H1 (cell line): ENCODE data around the gene TPP1. TPM values are rescaled to one million over a fixed set of nuclear protein-coding genes. Genes with fewer than 3 reads are reported as not detected.

Source experiments
- CTCF ChIA-PET: fragments of 300-600 bp; sonication (Branson Sonifier 250); formaldehyde crosslinking; loops from one replicate; lab custom pipeline; 2021; ENCODE audit not compliant: partially characterized antibody; lab: Charles Lee
- POLR2A ChIA-PET: fragments of 300-600 bp; sonication (Branson Sonifier 250); formaldehyde crosslinking; loops from one replicate; lab custom pipeline; 2021; ENCODE audit warnings: inconsistent platforms; ENCODE audit not compliant: partially characterized antibody; lab: Charles Lee
- DNase-seq, 2 experiments: peaks; one replicate each; pipeline versions ENCODE4 v3.0.0 to v3.0.0-alpha.2; 2010 to 2022; ENCODE audit warnings: low spot score in 2 of 2, low read depth in 1 of 2, mixed read lengths in 1 of 2
- FAIRE-seq: peaks from 2 replicates; lab custom pipeline; 2011; peaks lifted over from hg19 to GRCh38; lab: Jason Lieb, UNC
- H2AFZ ChIP-seq: 2 replicates; pipeline ENCODE4 v1.8.1; 2012; ENCODE audit warnings: low read length, inconsistent platforms
- H2AK5ac ChIP-seq: 2 replicates; pipeline ENCODE4 v1.6.1; 2013; ENCODE audit warnings: low read depth, low read length
- H2BK120ac ChIP-seq: replicated peaks from 2 replicates; pipeline ENCODE3; 2013; ENCODE audit warnings: low read depth, low read length, inconsistent platforms
- H2BK12ac ChIP-seq: 2 replicates; pipeline ENCODE4 v1.6.1; 2013; ENCODE audit warnings: low read depth, low read length
- H2BK15ac ChIP-seq: 2 replicates; pipeline ENCODE4 v1.6.1; 2013; ENCODE audit warnings: low read length
- H2BK20ac ChIP-seq: 2 replicates; pipeline ENCODE4 v1.6.1; 2013; ENCODE audit warnings: low read length
- H2BK5ac ChIP-seq: 2 replicates; pipeline ENCODE4 v1.6.1; 2013; ENCODE audit warnings: low read depth, low read length
- H3K14ac ChIP-seq: 2 replicates; pipeline ENCODE4 v1.6.1; 2013; ENCODE audit warnings: inconsistent platforms; ENCODE audit not compliant: insufficient read length
- H3K18ac ChIP-seq: 2 replicates; pipeline ENCODE4 v1.6.1; 2013; ENCODE audit warnings: low read length; ENCODE audit errors: extremely low read depth
- H3K23ac ChIP-seq: 2 replicates; pipeline ENCODE4 v1.6.1; 2013; ENCODE audit warnings: inconsistent platforms; ENCODE audit not compliant: insufficient read length
- H3K23me2 ChIP-seq: 2 replicates; pipeline ENCODE4 v1.6.1; 2013; ENCODE audit warnings: low read depth, low read length
- H3K27ac ChIP-seq: 2 replicates; pipeline ENCODE4 v1.6.1; 2011; ENCODE audit warnings: low read depth, low read length, inconsistent platforms
- H3K27me3 ChIP-seq, 4 experiments: replicated peaks in 1 of 4; 1 replicate in 1 of 4; 2 replicates in 3 of 4; pipeline versions ENCODE4 v1.6.1 to v1.8.1; 2011 to 2013; ENCODE audit warnings: low read length in 3 of 4, mild to moderate bottlenecking in 3 of 4, inconsistent platforms in 2 of 4, mixed read lengths in 2 of 4, moderate library complexity in 1 of 4; ENCODE audit not compliant: control insufficient read depth in 3 of 4, insufficient read depth in 3 of 4; ENCODE audit errors: extremely low read depth in 1 of 4
- H3K36me3 ChIP-seq, 4 experiments: 2 replicates each; pipeline versions ENCODE4 v1.6.1 to v1.8.1; 2011 to 2013; ENCODE audit warnings: mild to moderate bottlenecking in 4 of 4, low read length in 3 of 4, moderate library complexity in 2 of 4, control low read depth in 1 of 4, inconsistent platforms in 1 of 4; ENCODE audit not compliant: insufficient read depth in 4 of 4, control insufficient read depth in 2 of 4
- H3K4ac ChIP-seq: replicated peaks from 2 replicates; pipeline ENCODE3; 2013; ENCODE audit warnings: low read length, low read depth, mixed read lengths, inconsistent platforms; ENCODE audit not compliant: insufficient read length
- H3K4me1 ChIP-seq, 4 experiments: replicated peaks in 1 of 4; 1 replicate in 1 of 4; 2 replicates in 3 of 4; pipeline versions ENCODE4 v1.6.1 to v1.8.1; 2011 to 2013; ENCODE audit warnings: low read length in 3 of 4, inconsistent platforms in 2 of 4, mixed read lengths in 1 of 4; ENCODE audit not compliant: insufficient read depth in 4 of 4, control insufficient read depth in 3 of 4
- H3K4me2 ChIP-seq, 2 experiments: 2 replicates each; pipeline versions ENCODE4 v1.6.1 to v1.8.1; 2011 to 2013; ENCODE audit warnings: low read depth in 2 of 2, low read length in 2 of 2, control low read depth in 1 of 2, inconsistent platforms in 1 of 2, mild to moderate bottlenecking in 1 of 2; ENCODE audit not compliant: insufficient read depth in 1 of 2
- H3K4me3 ChIP-seq, 4 experiments: fragments of 200-600, 300-600 bp in 1 of 4; sonication (generic), shearing (Covaris generic), sonication (Bioruptor Twin) in 1 of 4; 2 replicates each; pipeline versions ENCODE4 v1.5.1 to v1.8.1; 2011 to 2016; ENCODE audit warnings: low read length in 4 of 4, low read depth in 3 of 4, control low read depth in 2 of 4, inconsistent platforms in 2 of 4, mild to moderate bottlenecking in 2 of 4, mixed read lengths in 1 of 4, moderate library complexity in 1 of 4; ENCODE audit not compliant: insufficient read depth in 2 of 4; ENCODE audit errors: extremely low read depth in 1 of 4
- H3K56ac ChIP-seq: replicated peaks from 2 replicates; pipeline ENCODE3; 2013; ENCODE audit warnings: low read depth, mild to moderate bottlenecking, mixed read lengths, low read length, inconsistent platforms; ENCODE audit not compliant: insufficient read length
- H3K79me1 ChIP-seq: 2 replicates; pipeline ENCODE4 v1.6.1; 2013; ENCODE audit warnings: low read depth, low read length, control low read depth
- H3K79me2 ChIP-seq, 2 experiments: 2 replicates each; pipeline versions ENCODE4 v1.6.1 to v1.8.1; 2012 to 2013; ENCODE audit warnings: low read length in 2 of 2, mild to moderate bottlenecking in 2 of 2, inconsistent platforms in 1 of 2; ENCODE audit not compliant: insufficient read depth in 2 of 2, control insufficient read depth in 1 of 2
- H3K9ac ChIP-seq, 4 experiments: replicated peaks in 1 of 4; 1 replicate in 1 of 4; 2 replicates in 3 of 4; pipeline versions ENCODE4 v1.6.1 to v1.8.1; 2011 to 2013; ENCODE audit warnings: low read depth in 3 of 4, low read length in 3 of 4, control low read depth in 2 of 4, mild to moderate bottlenecking in 2 of 4, moderate library complexity in 2 of 4, inconsistent platforms in 1 of 4; ENCODE audit errors: extremely low read depth in 1 of 4
- H3K9me3 ChIP-seq, 2 experiments: 2 replicates each; pipeline versions ENCODE4 v1.6.1 to v1.8.1; 2012 to 2013; ENCODE audit warnings: mild to moderate bottlenecking in 2 of 2, moderate library complexity in 2 of 2, control low read depth in 1 of 2, inconsistent platforms in 1 of 2, low read depth in 1 of 2, low read length in 1 of 2, mixed read lengths in 1 of 2; ENCODE audit not compliant: insufficient read depth in 2 of 2
- H4K20me1 ChIP-seq, 2 experiments: replicated peaks in 1 of 2; 2 replicates each; pipeline versions ENCODE3 to v1.8.1; 2011 to 2013; ENCODE audit warnings: inconsistent platforms in 2 of 2, low read length in 2 of 2, mild to moderate bottlenecking in 1 of 2; ENCODE audit not compliant: insufficient read depth in 2 of 2, control insufficient read depth in 1 of 2
- H4K5ac ChIP-seq: 2 replicates; pipeline ENCODE4 v1.6.1; 2013; ENCODE audit warnings: low read length, low read depth, mixed read lengths, inconsistent platforms; ENCODE audit not compliant: insufficient read length
- H4K8ac ChIP-seq: 2 replicates; pipeline ENCODE4 v1.8.0; 2013; ENCODE audit warnings: mild to moderate bottlenecking, moderate library complexity, low read length, inconsistent platforms; ENCODE audit not compliant: insufficient read depth; ENCODE audit errors: extremely low read depth
- H4K91ac ChIP-seq: replicated peaks from 2 replicates; pipeline ENCODE3; 2013; ENCODE audit warnings: low read length, mixed read lengths, inconsistent platforms; ENCODE audit not compliant: insufficient read length
- WGBS, 2 experiments: shearing (Covaris generic) in 1 of 2; methylation state at CpG; one replicate each; pipeline versions ENCODE4 v1.1.6 to v1.1.7; 2013 to 2015; ENCODE audit warnings: low lambda C conversion rate in 2 of 2, mixed read lengths in 2 of 2, inconsistent platforms in 1 of 2, low coverage in 1 of 2, missing lambda C conversion rate in 1 of 2; ENCODE audit not compliant: insufficient replicate concordance in 2 of 2, insufficient coverage in 1 of 2, insufficient read length in 1 of 2; ENCODE audit errors: extremely low coverage in 1 of 2, missing lambda C conversion rate in 1 of 2; 5-methylcytosine and 5-hydroxymethylcytosine counted together
- polyA plus RNA-seq, 7 experiments: library from polyadenylated mRNA; depleted of rRNA in 3 of 7; stranded (reverse) in 5 of 7; unstranded in 2 of 7; fragments of >200 nt in 5 of 7; fragments of 200-250 nt in 2 of 7; gene quantifications; 1 replicate in 5 of 7; 2 replicates in 1 of 7; 4 replicates in 1 of 7; pipeline versions ENCODE4 v1.2.1 to v1.2.3, GENCODE V29; 2011 to 2013; ENCODE audit warnings: missing spikeins in 2 of 7, mixed read lengths in 2 of 7
- total RNA-seq: library from RNA; stranded (reverse); fragmentation: NEBNext Ultra II Directional; extraction: Animal tissue kit (Norgen Biotek cat#: 25700); gene quantifications from 2 replicates; pipeline ENCODE4 v1.2.1, GENCODE V29; 2021
- TF ChIP-seq, protein P1 (sequence below): IDR thresholded peaks from 2 replicates; pipeline ENCODE4 v1.6.1; 2011; ENCODE audit warnings: low read length, improper control_type of control experiment

Gene TPP1
- total and polyA plus RNA-seq, 2 of the 8 experiments (the other 6 are each of a cell fraction or from before 2014, with no cell fraction given), result 36.1 to 77.5 TPM

DNA sequence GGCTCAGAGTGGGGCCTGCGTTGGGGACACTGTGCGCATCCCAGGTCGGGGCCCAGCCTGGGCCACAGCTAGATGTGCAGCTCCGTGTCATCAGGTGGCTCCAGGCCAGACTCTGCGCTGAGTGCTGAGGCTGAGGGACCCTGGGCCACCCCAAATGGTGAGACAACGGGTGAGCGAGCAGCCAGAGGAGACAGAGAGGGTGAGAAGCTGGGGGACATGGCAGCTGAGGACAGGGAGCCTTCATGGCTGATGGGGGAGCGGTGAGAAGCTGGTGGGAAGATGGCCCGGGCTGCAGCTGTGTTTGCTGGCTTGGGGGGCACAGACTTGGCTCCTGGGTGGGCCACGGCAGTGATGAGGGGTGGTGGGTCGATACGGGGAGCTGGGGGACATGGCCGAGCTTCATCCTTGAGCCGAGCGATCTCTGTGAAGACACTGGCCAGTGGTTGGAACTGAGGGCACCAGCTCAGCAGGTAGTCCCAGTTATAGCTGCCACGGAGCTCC lies 2.5 kb upstream of the TPP1 start:
- Histone ChIP-seq H2BK15ac (no peak overlapping the region), H4K8ac (peak overlapping the region; percentile 30), H3K23ac (no peak overlapping the region), H3K4me2 (no peak overlapping the region), H3K79me1 (no peaks in the 10 kb centered on the region; the same call in none of the 2 replicates), H2BK12ac (no peak overlapping the region), H3K9me3 (no peaks in the 10 kb centered on the region), H2BK20ac (no peak overlapping the region), H3K14ac (no peak overlapping the region), H3K4me3 (no peak overlapping the region), H2AFZ (no peak overlapping the region), H3K18ac (no peak overlapping the region), H4K20me1 (no peaks in the 10 kb centered on the region), H3K79me2 (peaks cover 0 to 8% of the 10 kb centered on the region in 2 experiments; a peak in 1 of 4 replicates), H4K91ac (no peak overlapping the region), H4K5ac (no peak overlapping the region), H2BK5ac (no peak overlapping the region), H2AK5ac (peak overlapping the region; percentile 65; the same call in 1 of the 2 replicates), H3K4me1 (peaks cover 0 to 7% (median 4%) of the 10 kb centered on the region in 4 experiments; a peak in 3 of 7 replicates), H2BK120ac (no peak overlapping the region), H3K27me3 (no peaks in the 10 kb centered on the region), H3K9ac (no peak overlapping the region), H3K36me3 (peaks cover 0 to 3% (median 1%) of the 10 kb centered on the region in 4 experiments; a peak in 3 of 8 replicates), H3K56ac (no peak overlapping the region), H3K4ac (no peak overlapping the region), H3K23me2 (peaks cover 6% of the 10 kb centered on the region), H3K27ac (no peak overlapping the region)
- WGBS, 2 experiments, result 90% methylated on average over 14 of the region's 16 CpGs; no CpG with 5 or more reads in 1 of the 2 experiments
- CTCF ChIA-PET, result interaction anchor here (0.7 to 2.6 kb wide), 12 partner anchors 9 to 122 kb away, joined by 3 to 18 read pairs (median 4); partner anchors contain the start of gene MRPL17
- DNase-seq (no peak), FAIRE-seq (no peak)
- POLR2A ChIA-PET, result interaction anchor here (1.3 to 2.2 kb wide), 6 partner anchors 9 to 62 kb away, joined by 3 to 24 read pairs (median 6); partner anchors contain the start of genes ILK, MRPL17, RRP8 and TAF10
- TF ChIP-seq, protein P1, sequence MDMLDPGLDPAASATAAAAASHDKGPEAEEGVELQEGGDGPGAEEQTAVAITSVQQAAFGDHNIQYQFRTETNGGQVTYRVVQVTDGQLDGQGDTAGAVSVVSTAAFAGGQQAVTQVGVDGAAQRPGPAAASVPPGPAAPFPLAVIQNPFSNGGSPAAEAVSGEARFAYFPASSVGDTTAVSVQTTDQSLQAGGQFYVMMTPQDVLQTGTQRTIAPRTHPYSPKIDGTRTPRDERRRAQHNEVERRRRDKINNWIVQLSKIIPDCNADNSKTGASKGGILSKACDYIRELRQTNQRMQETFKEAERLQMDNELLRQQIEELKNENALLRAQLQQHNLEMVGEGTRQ, result no peak
